GM12892 (cell line): ENCODE measurements around the gene EML6.

ENCODE experiments used
- POLR2AphosphoS5 ChIP-seq: IDR thresholded peaks from 2 replicates; pipeline ENCODE4 v1.6.1; 2011; ENCODE audit warnings: low read depth, low read length, control low read depth
- TAF1 ChIP-seq: IDR thresholded peaks from 2 replicates; pipeline ENCODE4 v1.6.1; 2011; ENCODE audit warnings: low read depth, mild to moderate bottlenecking, control low read depth, low read length, borderline replicate concordance

GRCh38 chr2:54945391-54946219, 222.1 kb downstream of the EML6 start:
- TF ChIP-seq POLR2AphosphoS5 (no peak), TAF1 (no peak)
